ENCODE measurements around the gene ZFY. TPM values are rescaled to one million over a fixed set of nuclear protein-coding genes. Genes with fewer than 3 reads are reported as not detected.
A peak's percentile ranks its signal among the peaks of the same experiment; 100 is the strongest.

Gene ZFY
- total RNA-seq (under 1 TPM in 1 of 7 donors, not detected in 6; 0.18 TPM), polyA plus RNA-seq (not detected)
- long read RNA-seq, donor 1 = 0 reads
- long read RNA-seq, donor 2 = 0 reads
- long read RNA-seq, donor 3 = 0 reads

DNA sequence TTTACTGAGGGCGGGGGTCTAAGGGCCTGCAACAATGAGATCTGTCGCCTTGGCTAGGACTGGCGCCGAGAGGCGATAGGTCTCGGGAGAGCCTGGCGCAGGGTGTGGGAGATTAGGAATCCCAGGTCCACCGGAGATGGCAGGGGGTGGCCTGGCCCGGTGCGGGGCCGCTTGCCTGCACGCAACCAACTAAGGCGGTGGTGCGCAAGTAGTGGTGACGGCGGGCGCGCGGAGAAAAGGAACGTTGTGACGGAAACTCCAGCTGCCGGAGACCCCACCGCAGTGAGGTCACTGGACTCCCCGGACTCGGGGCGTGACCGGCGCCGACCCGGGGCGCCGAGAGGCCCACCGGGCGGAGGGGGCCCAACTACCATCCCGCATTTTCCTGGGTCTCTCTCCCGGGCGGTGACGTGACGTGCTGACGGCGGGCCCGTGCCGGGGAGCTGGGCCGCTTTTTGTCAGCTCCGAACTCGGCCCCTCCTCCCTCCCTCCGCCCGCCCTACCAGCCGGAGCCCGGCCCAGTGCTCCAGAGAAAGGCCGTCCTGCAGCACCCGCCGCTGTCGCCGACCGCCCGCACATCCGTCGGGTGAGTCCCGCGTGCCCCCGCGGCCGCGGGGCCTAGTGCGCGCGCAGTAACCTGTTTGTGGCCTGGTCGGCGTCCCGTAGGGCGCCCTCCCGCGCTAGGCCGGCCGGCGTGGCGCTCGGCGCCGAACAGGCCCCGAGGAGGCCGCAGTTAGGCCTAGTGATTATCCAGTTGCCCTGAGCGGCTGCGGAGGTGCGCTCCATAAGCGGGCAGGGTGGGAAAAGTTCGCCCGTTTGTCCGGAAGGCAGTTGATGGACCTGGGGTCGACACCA lies at the start of gene ZFY:
TSS of gene ZFY (plus strand) at position 521 of the 855 bp plus-strand sequence. CDS start 18,556 bp downstream, outside the sequence.
- Histone ChIP-seq H3K27ac (no peak within 1 kb of the TSS), H3K36me3 (no peaks in the 10 kb centered on the region), H3K27me3 (no peaks in the 10 kb centered on the region), H3K9me3 (no peaks in the 10 kb centered on the region), H3K4me3 (peak within 1 kb of the TSS; percentile 9), H3K4me1 (ENCODE audit: insufficient read depth) (no peaks in the 10 kb centered on the region)
- intact Hi-C loops (cut with DNase I) = no loop called here
- TF ChIP-seq POLR2A (IDR thresholded peaks at IDR 0.05) (no peak), EP300 (IDR thresholded peaks at IDR 0.05) (no peak)
- TF ChIP-seq, protein P1, sequence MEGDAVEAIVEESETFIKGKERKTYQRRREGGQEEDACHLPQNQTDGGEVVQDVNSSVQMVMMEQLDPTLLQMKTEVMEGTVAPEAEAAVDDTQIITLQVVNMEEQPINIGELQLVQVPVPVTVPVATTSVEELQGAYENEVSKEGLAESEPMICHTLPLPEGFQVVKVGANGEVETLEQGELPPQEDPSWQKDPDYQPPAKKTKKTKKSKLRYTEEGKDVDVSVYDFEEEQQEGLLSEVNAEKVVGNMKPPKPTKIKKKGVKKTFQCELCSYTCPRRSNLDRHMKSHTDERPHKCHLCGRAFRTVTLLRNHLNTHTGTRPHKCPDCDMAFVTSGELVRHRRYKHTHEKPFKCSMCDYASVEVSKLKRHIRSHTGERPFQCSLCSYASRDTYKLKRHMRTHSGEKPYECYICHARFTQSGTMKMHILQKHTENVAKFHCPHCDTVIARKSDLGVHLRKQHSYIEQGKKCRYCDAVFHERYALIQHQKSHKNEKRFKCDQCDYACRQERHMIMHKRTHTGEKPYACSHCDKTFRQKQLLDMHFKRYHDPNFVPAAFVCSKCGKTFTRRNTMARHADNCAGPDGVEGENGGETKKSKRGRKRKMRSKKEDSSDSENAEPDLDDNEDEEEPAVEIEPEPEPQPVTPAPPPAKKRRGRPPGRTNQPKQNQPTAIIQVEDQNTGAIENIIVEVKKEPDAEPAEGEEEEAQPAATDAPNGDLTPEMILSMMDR (IDR thresholded peaks at IDR 0.05) = no peak
- no peak for DNase-seq
- WGBS, 3 donors = no CpG with 5 or more reads among the region's 91 CpGs

DNA sequence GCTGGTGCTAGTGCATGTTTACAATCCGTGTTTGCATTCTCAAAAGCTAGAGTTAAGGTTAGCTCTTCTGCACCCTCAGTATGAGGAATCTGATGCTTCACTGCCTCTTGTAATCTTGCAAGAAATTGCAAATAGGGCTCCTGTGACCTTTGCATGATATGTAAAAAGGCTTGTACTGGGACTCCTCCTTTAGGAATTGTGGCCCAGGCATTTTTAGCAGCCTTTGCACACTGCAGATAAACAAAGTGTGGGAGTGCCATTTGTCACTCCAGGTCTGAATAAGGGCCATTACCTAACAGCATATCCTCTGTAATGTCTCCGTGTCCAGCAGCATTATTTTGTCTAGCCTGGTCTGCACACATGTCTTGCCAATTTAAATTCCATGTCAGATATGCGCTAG lies 49.3 kb upstream of the ZFY start:
- intact Hi-C loops (cut with DNase I) = no loop called here
- no peak for TF ChIP-seq EP300 (IDR thresholded peaks at IDR 0.05)
- TF ChIP-seq, protein P1 (IDR thresholded peaks at IDR 0.05) = no peak
- TF ChIP-seq POLR2A (IDR thresholded peaks at IDR 0.05) = no peak
- no peak overlapping the region for H3K4me3 ChIP-seq

DNA sequence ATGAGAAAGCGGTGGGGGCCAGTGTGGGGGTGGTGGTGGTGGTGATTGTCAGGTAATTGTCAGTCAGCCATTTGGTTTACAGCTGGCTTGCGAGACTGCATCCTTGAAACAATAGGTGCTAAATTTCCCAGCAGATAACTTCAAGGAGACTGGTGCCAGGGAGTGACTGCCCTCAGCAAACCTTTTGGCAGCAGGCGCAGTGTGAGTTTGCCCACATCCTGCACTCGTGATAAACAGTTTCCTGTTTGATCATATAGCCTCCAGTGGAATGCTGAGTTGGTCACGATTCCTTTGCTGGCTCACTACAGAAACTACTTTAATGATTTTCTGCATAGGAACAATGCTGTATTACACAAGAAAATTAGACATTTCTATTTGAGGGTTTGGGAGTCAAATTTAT lies 47.8 kb upstream of the ZFY start:
- H3K4me3 ChIP-seq = no peak overlapping the region
- no peaks in the 10 kb centered on the region for H3K4me1 ChIP-seq (ENCODE audit: insufficient read depth)
- WGBS, 3 donors = no CpG with 5 or more reads among the region's 5 CpGs
- H3K27ac ChIP-seq = no peak overlapping the region
- intact Hi-C loops (cut with DNase I) = no loop called here
- no peak for TF ChIP-seq POLR2A (IDR thresholded peaks at IDR 0.05)
- no peak for TF ChIP-seq EP300 (IDR thresholded peaks at IDR 0.05)
- TF ChIP-seq, protein P1 (IDR thresholded peaks at IDR 0.05) = no peak
- no peaks in the 10 kb centered on the region for H3K36me3 ChIP-seq
- no peaks in the 10 kb centered on the region for H3K9me3 ChIP-seq
- no peaks in the 10 kb centered on the region for H3K27me3 ChIP-seq
- no peak for DNase-seq

More for the DNA sequence above, 49.3 kb upstream of the ZFY start:
- H3K27ac ChIP-seq = no peak overlapping the region
- no peaks in the 10 kb centered on the region for H3K4me1 ChIP-seq (ENCODE audit: insufficient read depth)
- WGBS, 3 donors = no CpG with 5 or more reads among the region's 3 CpGs
- H3K27me3 ChIP-seq = no peaks in the 10 kb centered on the region
- H3K36me3 ChIP-seq = no peaks in the 10 kb centered on the region
- no peaks in the 10 kb centered on the region for H3K9me3 ChIP-seq
- no peak for DNase-seq

DNA sequence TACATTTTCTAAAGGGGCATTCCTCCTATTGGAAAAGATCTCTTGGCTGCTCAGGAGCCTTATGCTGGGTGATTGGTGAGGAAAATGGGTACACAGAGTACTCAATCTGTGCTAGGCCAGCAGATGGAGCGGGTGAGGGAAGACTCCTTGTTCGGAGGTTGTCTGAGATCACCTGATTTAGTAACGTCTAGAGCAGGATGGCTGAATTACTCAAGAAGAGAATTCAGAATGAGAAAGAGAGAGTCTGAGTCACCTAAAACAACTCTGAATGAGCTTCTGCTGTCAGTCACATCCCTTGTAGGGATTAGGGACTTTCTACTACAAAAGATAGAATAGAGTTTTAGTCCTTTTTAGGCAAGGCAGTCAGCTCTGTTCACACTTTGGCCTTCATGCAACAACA lies 47.2 kb upstream of the ZFY start:
- H3K9me3 ChIP-seq = no peaks in the 10 kb centered on the region
- intact Hi-C loops (cut with DNase I) = no loop called here
- H3K36me3 ChIP-seq = no peaks in the 10 kb centered on the region
- H3K27ac ChIP-seq = no peak overlapping the region
- no CpG with 5 or more reads among the region's 3 CpGs for WGBS, 3 donors
- TF ChIP-seq POLR2A (IDR thresholded peaks at IDR 0.05) = no peak
- no peak for TF ChIP-seq EP300 (IDR thresholded peaks at IDR 0.05)
- TF ChIP-seq, protein P1 (IDR thresholded peaks at IDR 0.05) = no peak
- DNase-seq = no peak
- H3K4me1 ChIP-seq (ENCODE audit: insufficient read depth) = no peaks in the 10 kb centered on the region
- no peaks in the 10 kb centered on the region for H3K27me3 ChIP-seq
- no peak overlapping the region for H3K4me3 ChIP-seq
